ENCODE results near the gene TMEM45A.
"Not testable (repeated sequence)": the region's sequence is repeated elsewhere in the genome, so short reads cannot be mapped to it uniquely, and the experiment has no call there.

The TMEM45A gene

GRCh38 chr3:100536093-100536492, 43.7 kb downstream of the TMEM45A start:
- DNase-seq = no peak

GRCh38 chr3:100537646-100538338, 45.4 kb downstream of the TMEM45A start:
- no peak for DNase-seq

GRCh38 chr3:100538339-100538706, 45.9 kb downstream of the TMEM45A start:
- no peak for DNase-seq

- DNase-seq = no peak
Observed at GRCh38 chr3:100540791-100541334, 48.4 kb downstream of the TMEM45A start.

- DNase-seq = not testable (repeated sequence)
Observed at GRCh38 chr3:100541428-100541827, 49.0 kb downstream of the TMEM45A start.

- DNase-seq = no peak
Observed at GRCh38 chr3:100545371-100545770, 53.0 kb downstream of the TMEM45A start.

- DNase-seq = no peak
Observed at GRCh38 chr3:100546020-100546744, 53.8 kb downstream of the TMEM45A start.

GRCh38 chr3:100548053-100548452, 55.6 kb downstream of the TMEM45A start:
- peak in 1 of 2 experiments; percentile 36 for DNase-seq

GRCh38 chr3:100553618-100554372, 61.4 kb downstream of the TMEM45A start:
- DNase-seq = no peak

- no peak for DNase-seq
Observed at GRCh38 chr3:100554373-100554676, 61.9 kb downstream of the TMEM45A start.

GRCh38 chr3:100556673-100557310, 64.4 kb downstream of the TMEM45A start:
- DNase-seq = no peak

GRCh38 chr3:100558233-100558632, 65.8 kb downstream of the TMEM45A start:
- no peak for DNase-seq

- DNase-seq = no peak
Observed at GRCh38 chr3:100560426-100560825, 68.0 kb downstream of the TMEM45A start.

GRCh38 chr3:100561459-100562158, 69.2 kb downstream of the TMEM45A start:
- no peak for DNase-seq

- no peak for DNase-seq
Observed at GRCh38 chr3:100562224-100562857, 69.9 kb downstream of the TMEM45A start.

- no peak for DNase-seq
Observed at GRCh38 chr3:100563228-100563627, 70.8 kb downstream of the TMEM45A start.

- DNase-seq = peak in 1 of 2 experiments; percentile 12
Observed at GRCh38 chr3:100563652-100564211, 71.3 kb downstream of the TMEM45A start.

GRCh38 chr3:100570811-100571210, 78.4 kb downstream of the TMEM45A start:
- no peak for DNase-seq

- no peak for DNase-seq
Observed at GRCh38 chr3:100574536-100574935, 82.1 kb downstream of the TMEM45A start.

- DNase-seq = no peak
Observed at GRCh38 chr3:100575704-100576103, 83.3 kb downstream of the TMEM45A start.

- no peak for DNase-seq
Observed at GRCh38 chr3:100577382-100578008, 85.1 kb downstream of the TMEM45A start.
